ENCODE results near the gene SMARCD1.
"Not testable (repeated sequence)": the region's sequence is repeated elsewhere in the genome, so short reads cannot be mapped to it uniquely, and the experiment has no call there.

Gene SMARCD1

DNA sequence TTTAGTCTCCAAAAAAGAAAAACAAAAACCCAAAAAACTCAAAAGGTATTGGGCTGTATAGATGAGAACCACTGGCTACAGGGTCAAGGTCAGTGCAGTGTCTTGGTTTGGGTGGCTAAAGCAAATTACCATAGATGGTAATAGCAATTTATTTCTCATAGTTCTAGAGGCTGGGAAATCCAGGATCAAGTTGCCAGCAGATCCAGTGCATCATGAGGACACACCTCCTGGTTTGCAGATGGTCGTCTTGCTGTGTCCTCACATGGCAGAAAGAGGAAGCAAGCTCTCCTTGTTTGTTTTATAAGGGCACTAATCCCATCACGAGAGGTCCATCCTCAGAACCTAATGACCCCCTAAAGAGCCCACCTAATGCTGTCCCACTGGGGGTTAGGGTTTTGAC lies 38.1 kb downstream of the SMARCD1 start:
- DNase-seq (ENCODE audit: extremely low read depth in 1 of 2, low read depth in 1 of 2), result no peak

DNA sequence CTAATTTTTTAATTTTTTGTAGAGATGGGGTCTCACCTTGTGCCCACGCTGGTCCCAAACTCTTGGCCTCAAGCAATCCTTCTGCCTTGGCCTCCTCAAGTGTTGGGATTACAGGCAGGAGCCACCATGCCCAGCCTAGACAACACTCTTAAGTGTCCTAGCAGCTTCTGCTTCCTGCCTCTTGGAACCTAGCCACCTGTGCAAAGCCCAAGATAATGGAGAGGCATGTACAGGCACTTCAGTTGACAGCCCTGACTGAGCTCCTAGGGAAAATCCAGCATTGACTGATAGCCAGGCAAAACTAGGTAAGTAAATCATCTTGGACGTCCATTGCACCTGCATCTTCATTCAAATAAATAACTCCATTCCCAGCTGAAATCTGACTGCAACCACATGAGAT lies 42.4 kb downstream of the SMARCD1 start:
- DNase-seq (ENCODE audit: extremely low read depth in 1 of 2, low read depth in 1 of 2), result no peak

DNA sequence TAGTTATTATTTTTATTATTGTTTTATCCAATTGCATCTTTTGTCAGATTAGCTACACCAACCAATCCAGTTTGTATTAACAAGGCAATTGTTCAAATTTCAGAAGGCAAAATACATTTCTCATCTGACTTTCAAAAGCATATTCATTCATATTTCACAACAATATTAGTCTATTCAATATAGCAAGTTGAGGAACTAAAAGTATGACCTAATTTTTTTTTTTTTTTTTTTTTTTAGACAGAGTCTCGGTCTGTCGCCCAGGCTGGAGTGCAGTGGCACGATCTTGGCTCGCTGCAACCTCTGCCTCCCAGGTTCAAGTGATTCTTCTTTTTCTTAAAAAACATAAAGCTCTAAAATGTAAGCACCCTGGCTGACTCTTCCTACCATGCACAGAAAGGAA lies 44.1 kb downstream of the SMARCD1 start:
- no peak for DNase-seq (ENCODE audit: extremely low read depth in 1 of 2, low read depth in 1 of 2)

DNA sequence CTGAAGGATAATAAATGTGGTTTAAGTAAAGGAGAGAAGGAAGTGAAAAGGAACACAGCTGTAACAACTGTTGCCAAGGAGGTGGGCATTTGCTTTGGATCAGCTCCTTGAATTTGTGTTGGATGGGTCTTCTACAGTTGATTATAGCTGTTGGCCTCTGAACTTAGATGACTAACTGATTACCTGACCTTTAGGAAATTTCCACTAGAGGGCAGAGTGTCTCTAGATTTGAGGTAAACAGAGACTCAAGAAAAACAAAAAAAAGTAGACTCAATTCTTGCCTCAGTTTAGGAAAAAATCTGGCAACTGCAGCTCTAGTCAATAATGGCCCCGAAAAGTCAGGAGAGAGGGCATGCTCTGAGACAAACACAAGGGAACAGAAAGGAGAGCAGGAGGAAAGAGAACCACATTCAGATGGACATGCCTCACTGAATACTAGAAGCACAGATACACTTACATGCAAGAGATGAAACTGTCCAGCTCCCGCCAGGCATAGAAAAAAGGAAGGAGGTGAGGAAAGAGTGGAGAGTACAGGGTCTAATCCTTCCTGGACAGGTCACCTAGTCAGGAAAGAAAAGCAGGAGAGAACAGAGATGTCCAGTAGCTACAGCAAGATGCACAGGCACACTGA lies 47.5 kb downstream of the SMARCD1 start:
- no peak for DNase-seq (ENCODE audit: extremely low read depth in 1 of 2, low read depth in 1 of 2)

DNA sequence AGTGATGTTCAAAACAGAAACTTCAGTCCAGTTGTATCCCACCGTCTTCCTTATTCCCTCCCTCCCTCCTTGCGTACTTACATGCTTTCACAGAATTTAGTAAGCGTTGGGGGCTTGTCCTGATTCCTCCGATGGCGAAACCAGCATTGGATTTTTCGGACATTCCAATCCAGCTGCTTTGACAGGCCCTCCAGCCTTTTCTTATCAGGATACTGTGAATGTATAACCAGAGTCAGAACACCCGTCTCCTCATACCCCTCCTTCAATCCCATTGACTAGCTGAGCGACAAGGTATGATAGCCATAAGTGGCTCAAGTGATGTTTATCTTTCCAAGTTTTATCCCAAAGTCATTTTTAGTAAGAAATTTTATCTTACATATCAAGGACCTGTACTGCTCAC lies 57.9 kb downstream of the SMARCD1 start:
- no peak for DNase-seq (ENCODE audit: extremely low read depth in 1 of 2, low read depth in 1 of 2)

DNA sequence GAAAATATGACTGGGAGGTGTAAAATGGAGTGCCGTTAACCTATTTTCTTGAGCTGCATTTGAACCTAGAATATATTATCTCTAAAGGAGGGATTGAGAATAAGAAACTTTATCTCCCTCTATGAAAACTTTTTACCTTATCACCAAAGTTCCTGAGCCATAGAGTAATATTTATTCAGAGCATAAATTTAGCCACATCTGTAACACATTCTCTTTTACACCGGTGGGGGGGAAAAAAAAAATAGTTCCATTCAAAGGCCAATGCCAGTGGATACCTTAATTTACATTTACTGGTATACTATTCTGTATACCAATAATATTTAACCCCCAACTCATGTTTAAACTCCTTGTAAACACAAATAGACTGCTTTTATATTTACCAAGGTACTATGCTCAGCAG lies 60.3 kb downstream of the SMARCD1 start:
- DNase-seq (ENCODE audit: extremely low read depth in 1 of 2, low read depth in 1 of 2), result no peak

DNA sequence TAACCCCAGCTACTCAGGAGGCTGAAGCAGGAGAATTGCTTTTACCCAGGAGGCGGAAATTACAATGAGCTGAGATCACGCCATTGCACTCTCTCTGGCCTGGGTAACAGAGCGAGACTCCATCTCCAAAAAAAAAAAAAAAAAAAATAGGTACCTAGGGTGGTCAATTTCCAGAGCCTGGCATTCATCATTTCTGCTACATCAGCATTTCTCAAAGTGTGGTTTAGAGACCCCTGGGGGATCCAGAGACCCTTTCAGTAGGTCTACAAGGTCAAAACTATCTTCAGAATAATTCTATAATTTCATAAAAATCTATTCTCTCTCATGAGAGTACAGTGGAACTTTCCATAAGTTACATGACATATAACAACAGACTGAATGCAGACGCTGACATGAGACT lies 62.1 kb downstream of the SMARCD1 start:
- DNase-seq (ENCODE audit: extremely low read depth in 1 of 2, low read depth in 1 of 2), result no peak

DNA sequence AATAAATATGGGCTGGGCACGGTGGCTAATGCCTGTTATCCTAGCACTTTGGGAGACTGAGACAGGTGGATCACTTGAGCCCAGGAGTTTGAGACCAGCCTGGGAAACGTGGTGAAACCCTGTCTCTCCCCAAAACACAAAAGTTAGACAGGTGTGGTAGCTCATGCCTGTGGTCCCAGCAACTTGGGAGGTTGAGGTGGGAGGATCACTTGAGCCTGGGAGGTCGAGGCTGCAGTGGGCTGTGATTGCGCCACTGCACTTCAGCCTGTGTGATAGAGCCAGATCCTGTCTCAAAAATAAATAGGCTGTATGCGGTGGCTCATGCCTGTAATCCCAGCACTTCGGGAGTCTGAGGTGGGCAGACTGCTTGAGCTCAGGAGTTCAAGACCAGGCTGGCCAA lies 62.9 kb downstream of the SMARCD1 start:
- DNase-seq (ENCODE audit: extremely low read depth in 1 of 2, low read depth in 1 of 2), result not testable (repeated sequence)

DNA sequence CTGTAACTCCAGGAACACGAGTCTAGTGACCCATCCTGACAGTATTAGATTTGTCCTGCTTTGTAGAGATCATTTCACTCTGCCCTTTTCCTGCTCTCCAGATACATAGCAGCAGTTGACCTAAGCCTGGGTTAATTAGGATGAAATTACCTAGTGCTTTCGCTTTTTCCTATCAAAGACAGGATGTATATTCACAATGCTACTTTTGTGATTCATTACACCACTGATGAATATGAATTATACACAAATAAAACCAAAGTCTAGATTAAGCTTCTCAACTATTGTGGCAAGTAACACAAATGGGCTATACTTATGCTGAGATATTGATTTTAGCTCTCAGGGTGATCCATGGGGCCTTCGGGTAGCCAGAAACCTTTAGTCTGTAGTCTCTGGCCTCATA lies 64.2 kb downstream of the SMARCD1 start:
- DNase-seq (ENCODE audit: extremely low read depth in 1 of 2, low read depth in 1 of 2), result no peak
